Ishikawa (cell line): Measurements from ENCODE around the gene ESR1.

Experiments
- EGR1 ChIP-seq: IDR thresholded peaks from 2 replicates; pipeline ENCODE4 v1.6.1; 2012
- FOXM1 ChIP-seq: IDR thresholded peaks from 2 replicates; pipeline ENCODE4 v1.6.1; 2012; ENCODE audit warnings: low read depth, borderline replicate concordance
- MAX ChIP-seq: IDR thresholded peaks from 2 replicates; pipeline ENCODE4 v1.6.1; 2012
- TAF1 ChIP-seq: IDR thresholded peaks from 2 replicates; pipeline ENCODE4 v1.6.1; 2012; ENCODE audit warnings: low read depth, mild to moderate bottlenecking
- TEAD4 ChIP-seq: IDR thresholded peaks from 2 replicates; pipeline ENCODE4 v1.6.1; 2012
- USF1 ChIP-seq: IDR thresholded peaks from 2 replicates; pipeline ENCODE4 v1.6.1; 2012

GRCh38 chr6:152052061-152052460 lies 244.6 kb downstream of the ESR1 start:
- TF ChIP-seq TEAD4, result no peak
- no peak for TF ChIP-seq TAF1
- no peak for TF ChIP-seq USF1
- TF ChIP-seq EGR1, result no peak
- TF ChIP-seq FOXM1, result no peak
- no peak for TF ChIP-seq MAX
